Spleen (tissue), 7 donors: ENCODE measurements around the gene IDUA.

ENCODE experiments used
- CTCF ChIP-seq, 11 experiments: fragments of 200-600 bp in 7 of 11; fragments of 450-650 bp in 4 of 11; sonication (generic) in 4 of 11; IDR thresholded peaks in 8 of 11; conservative IDR thresholded peaks in 3 of 11; 1 replicate in 7 of 11; 2 replicates in 4 of 11; pipeline versions ENCODE4 v1.4.0 to v1.8.0; 2016 to 2021; ENCODE audit warnings: antibody characterized with exemption in 11 of 11, inconsistent platforms in 4 of 11, mild to moderate bottlenecking in 1 of 11
- POLR2A ChIP-seq, 3 donors: fragments of 450-650 bp; IDR thresholded peaks; one replicate each; pipeline ENCODE4 v1.5.1; 2017; ENCODE audit warnings: antibody characterized with exemption in 3 of 3, mild to moderate bottlenecking in 1 of 3
- donor health status: DM: no; HTN: no; CAD: no; lungs with moderate emphysema.
- donor health status: DM: no; HTN: no; CAD: no.
- donor health status: DM: no; HTN: no; CAD: no.

GRCh38 chr4:946517-947471 lies 40.0 kb upstream of the IDUA start:
- TF ChIP-seq CTCF (IDR thresholded peaks at IDR 0.05 in 8 of 11, conservative IDR thresholded peaks at IDR 0.05 in 3 of 11): no peak
- TF ChIP-seq POLR2A (IDR thresholded peaks at IDR 0.05): no peak
